Stomach (tissue), 4 donors: ENCODE data around the gene SPACA4.

Source experiments
- CTCF ChIP-seq, 7 experiments: fragments of 450-650 bp in 4 of 7; fragments of 200-600 bp in 3 of 7; sonication (generic) in 3 of 7; IDR thresholded peaks; one replicate each; pipeline ENCODE4 v1.5.1; 2016 to 2019; ENCODE audit warnings: antibody characterized with exemption in 7 of 7, control low read depth in 2 of 7, mild to moderate bottlenecking in 1 of 7
- EP300 ChIP-seq: sonication (generic); formaldehyde crosslinking; IDR thresholded peaks from one replicate; pipeline ENCODE4 v1.6.1; 2017; ENCODE audit warnings: antibody characterized with exemption
- POLR2A ChIP-seq, 4 donors: fragments of 450-650 bp; IDR thresholded peaks; one replicate each; pipeline ENCODE4 v1.6.1; 2016; ENCODE audit warnings: antibody characterized with exemption in 4 of 4, control low read depth in 2 of 4, mild to moderate bottlenecking in 1 of 4, moderate library complexity in 1 of 4

DNA sequence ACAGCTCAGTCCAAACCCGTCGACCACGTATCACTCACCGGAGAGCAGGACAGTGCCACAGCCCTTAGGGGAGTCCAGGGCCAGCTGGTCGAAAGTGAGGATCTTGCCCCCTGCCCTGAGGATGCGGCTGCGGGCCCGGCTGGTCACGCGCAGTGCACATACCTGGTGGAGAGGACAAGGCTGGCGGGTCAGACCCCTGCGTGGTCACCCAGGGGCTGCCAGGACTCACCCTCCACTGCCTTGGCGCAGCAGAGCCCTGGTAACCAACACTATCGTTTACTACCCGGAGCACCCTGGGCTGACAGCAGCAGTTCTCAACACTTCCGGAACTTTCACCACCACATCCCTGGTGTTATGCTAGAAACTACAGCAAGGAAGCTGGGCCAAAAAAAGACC is 9.5 kb downstream of the SPACA4 start:
- no peak for TF ChIP-seq EP300
- no peak for TF ChIP-seq POLR2A (IDR thresholded peaks at IDR 0.05)
- no peak for TF ChIP-seq CTCF (IDR thresholded peaks at IDR 0.05)
